ENCODE data around the gene ST6GALNAC2. TPM values are rescaled to one million over a fixed set of nuclear protein-coding genes. Genes with fewer than 3 reads are reported as not detected.

ST6GALNAC2 gene
- total RNA-seq, 1 donor from 2014 or later, result 1.5 TPM

- Mint-ChIP-seq H3K27ac (ENCODE audit: unreplicated experiment) (no peak overlapping the region), H3K36me3 (ENCODE audit: low read depth) (no peaks in the 10 kb centered on the region), H3K9me3 (ENCODE audit: low read depth) (no peaks in the 10 kb centered on the region), H3K4me1 (ENCODE audit: low read depth) (peaks cover 21% of the 10 kb centered on the region), H3K27me3 (ENCODE audit: low read depth) (no peaks in the 10 kb centered on the region), H3K4me3 (ENCODE audit: unreplicated experiment) (no peak overlapping the region)
- DNase-seq (ENCODE audit: low spot score), result no peak
- TF ChIP-seq CTCF (IDR thresholded peaks at IDR 0.05), result no peak
These were observed 6.4 kb downstream of the ST6GALNAC2 start for GRCh38 chr17:76579281-76579680.

DNA sequence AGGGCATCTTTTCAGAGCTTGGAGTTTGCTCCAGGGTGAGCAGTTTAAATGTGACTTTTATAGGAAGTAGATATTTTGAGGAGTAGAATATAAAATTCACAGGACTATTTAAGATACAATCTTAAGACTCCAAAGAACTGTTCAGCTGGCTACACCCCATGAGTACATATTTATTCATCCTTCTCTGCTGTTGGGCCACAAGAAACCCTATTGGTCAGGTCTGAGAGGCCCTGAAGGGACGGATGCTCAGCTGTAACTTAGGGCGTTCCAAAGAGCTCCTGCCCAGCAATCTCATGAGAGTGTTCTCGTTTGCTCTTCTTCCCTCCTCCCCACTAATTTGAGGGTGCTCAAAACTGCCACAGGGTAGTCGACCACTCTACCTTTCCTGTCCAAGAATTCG, 7.3 kb downstream of the ST6GALNAC2 start:
- TF ChIP-seq CTCF (IDR thresholded peaks at IDR 0.05), result no peak
- DNase-seq (ENCODE audit: low spot score), result no peak
- H3K27me3 Mint-ChIP-seq (ENCODE audit: low read depth), result no peaks in the 10 kb centered on the region
- H3K4me1 Mint-ChIP-seq (ENCODE audit: low read depth), result peaks cover 21% of the 10 kb centered on the region
- no peaks in the 10 kb centered on the region for H3K9me3 Mint-ChIP-seq (ENCODE audit: low read depth)
- H3K4me3 Mint-ChIP-seq (ENCODE audit: unreplicated experiment), result no peak overlapping the region
- no peaks in the 10 kb centered on the region for H3K36me3 Mint-ChIP-seq (ENCODE audit: low read depth)
- no peak overlapping the region for H3K27ac Mint-ChIP-seq (ENCODE audit: unreplicated experiment)

DNA sequence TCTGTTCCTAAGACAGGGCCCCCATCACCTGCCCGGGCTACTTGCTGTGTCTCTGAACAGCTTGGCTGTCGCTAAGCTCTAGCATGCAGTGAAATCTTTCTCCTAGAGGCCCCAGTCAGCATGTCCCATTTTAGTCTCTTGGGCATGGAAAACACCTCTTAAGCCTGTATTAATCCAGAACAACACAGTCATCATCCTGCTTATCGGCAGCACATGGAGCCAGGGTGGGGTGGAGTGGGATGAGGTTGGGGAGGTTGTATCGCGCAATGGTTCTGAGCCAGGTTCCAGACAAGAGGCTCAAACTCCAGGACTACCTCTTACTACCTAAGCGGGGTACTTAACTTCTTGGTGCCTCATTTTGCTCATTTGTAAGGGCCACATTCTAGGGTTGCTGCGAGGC, 7.8 kb downstream of the ST6GALNAC2 start:
- TF ChIP-seq CTCF (IDR thresholded peaks at IDR 0.05), result no peak
- Mint-ChIP-seq H3K9me3 (ENCODE audit: low read depth) (no peaks in the 10 kb centered on the region), H3K27ac (ENCODE audit: unreplicated experiment) (no peak overlapping the region), H3K4me3 (ENCODE audit: unreplicated experiment) (no peak overlapping the region), H3K36me3 (ENCODE audit: low read depth) (no peaks in the 10 kb centered on the region), H3K27me3 (ENCODE audit: low read depth) (no peaks in the 10 kb centered on the region), H3K4me1 (ENCODE audit: low read depth) (peaks cover 21% of the 10 kb centered on the region)
- DNase-seq (ENCODE audit: low spot score), result no peak

DNA sequence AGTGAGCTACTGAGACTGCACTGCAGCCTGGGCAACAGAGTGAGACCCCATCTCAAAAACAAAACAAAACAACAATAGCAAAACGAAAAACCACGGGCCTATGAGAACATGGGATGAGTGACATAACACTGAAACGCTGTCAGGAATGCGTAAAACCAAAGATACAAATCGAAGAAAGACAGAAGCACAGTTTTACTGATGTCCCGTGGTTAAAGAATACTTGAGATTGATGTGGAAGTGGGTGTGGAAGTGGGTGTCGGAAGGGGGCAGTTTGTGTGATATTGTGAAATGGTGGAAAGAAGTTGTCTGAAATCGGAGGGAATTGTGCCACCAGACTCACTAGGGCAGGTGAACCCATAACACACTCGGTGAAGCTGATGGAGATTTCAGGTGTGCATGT, 9.5 kb downstream of the ST6GALNAC2 start:
- Mint-ChIP-seq H3K4me3 (ENCODE audit: unreplicated experiment) (no peak overlapping the region), H3K27ac (ENCODE audit: unreplicated experiment) (no peak overlapping the region), H3K27me3 (ENCODE audit: low read depth) (no peaks in the 10 kb centered on the region), H3K9me3 (ENCODE audit: low read depth) (no peaks in the 10 kb centered on the region), H3K4me1 (ENCODE audit: low read depth) (peaks cover 14% of the 10 kb centered on the region), H3K36me3 (ENCODE audit: low read depth) (no peaks in the 10 kb centered on the region)
- no peak for DNase-seq (ENCODE audit: low spot score)
- no peak for TF ChIP-seq CTCF (IDR thresholded peaks at IDR 0.05)

DNA sequence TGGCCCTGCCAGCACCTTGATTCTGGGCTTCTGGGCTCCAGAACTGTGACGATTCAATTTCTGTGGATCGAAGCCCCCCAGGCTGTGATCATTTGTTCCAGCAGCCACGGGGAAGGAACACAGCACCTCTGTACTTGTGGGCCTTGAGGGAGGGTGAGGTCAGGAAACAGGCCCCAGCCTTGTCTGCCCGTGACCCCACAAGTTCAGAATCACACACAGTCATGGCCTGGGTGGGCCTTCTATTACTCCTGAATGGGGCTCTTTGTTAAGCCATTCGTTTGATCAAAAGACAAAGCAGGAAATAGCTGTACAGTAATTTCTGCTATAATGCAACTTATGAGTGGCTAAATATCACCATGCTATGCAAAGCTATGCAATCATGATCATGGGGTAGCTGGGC, 10.1 kb downstream of the ST6GALNAC2 start:
- H3K4me3 Mint-ChIP-seq (ENCODE audit: unreplicated experiment), result no peak overlapping the region
- no peaks in the 10 kb centered on the region for H3K27me3 Mint-ChIP-seq (ENCODE audit: low read depth)
- peaks cover 8% of the 10 kb centered on the region for H3K4me1 Mint-ChIP-seq (ENCODE audit: low read depth)
- no peak overlapping the region for H3K27ac Mint-ChIP-seq (ENCODE audit: unreplicated experiment)
- H3K9me3 Mint-ChIP-seq (ENCODE audit: low read depth), result no peaks in the 10 kb centered on the region
- no peak for TF ChIP-seq CTCF (IDR thresholded peaks at IDR 0.05)
- DNase-seq (ENCODE audit: low spot score), result no peak
- H3K36me3 Mint-ChIP-seq (ENCODE audit: low read depth), result no peaks in the 10 kb centered on the region

Measured in chondrocyte (in vitro differentiated cells).